ENCODE measurements around the gene ATP1A1.
A peak's percentile ranks its signal among the peaks of the same experiment; 100 is the strongest.

ATP1A1 gene

DNA sequence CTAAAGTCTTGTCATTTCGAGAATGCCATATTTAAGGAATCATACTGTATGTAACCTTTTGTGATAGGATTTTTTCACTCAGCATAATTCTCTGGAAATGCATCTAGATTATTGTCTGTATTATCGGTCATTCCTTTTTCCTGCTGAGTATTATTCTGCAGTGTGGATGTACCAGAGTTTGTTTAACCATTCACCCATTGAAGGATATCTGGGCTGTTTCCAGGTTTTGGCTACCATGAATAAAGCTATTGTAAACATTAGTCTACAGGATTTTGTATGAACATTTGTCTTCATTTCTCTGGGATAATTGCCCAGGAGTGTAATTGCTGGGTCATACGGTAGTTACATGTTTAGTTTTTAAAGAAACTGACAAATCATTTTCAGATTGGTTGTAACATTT lies 61.8 kb downstream of the ATP1A1 start:
- H3K4me3 ChIP-seq (ENCODE audit: control insufficient read depth, low read depth, low read length): no peak overlapping the region
- DNase-seq (ENCODE audit: low read depth): peak; percentile 21
- TF ChIP-seq CTCF (conservative IDR thresholded peaks at IDR 0.05; ENCODE audit: control insufficient read depth, insufficient read depth, low read depth, low read length): no peak

- no peak for DNase-seq (ENCODE audit: low read depth)
- TF ChIP-seq CTCF (conservative IDR thresholded peaks at IDR 0.05; ENCODE audit: control insufficient read depth, insufficient read depth, low read depth, low read length): no peak
- H3K4me3 ChIP-seq (ENCODE audit: control insufficient read depth, low read depth, low read length): no peak overlapping the region
These were observed 63.0 kb downstream of the ATP1A1 start for GRCh38 chr1:116435806-116436610.

DNA sequence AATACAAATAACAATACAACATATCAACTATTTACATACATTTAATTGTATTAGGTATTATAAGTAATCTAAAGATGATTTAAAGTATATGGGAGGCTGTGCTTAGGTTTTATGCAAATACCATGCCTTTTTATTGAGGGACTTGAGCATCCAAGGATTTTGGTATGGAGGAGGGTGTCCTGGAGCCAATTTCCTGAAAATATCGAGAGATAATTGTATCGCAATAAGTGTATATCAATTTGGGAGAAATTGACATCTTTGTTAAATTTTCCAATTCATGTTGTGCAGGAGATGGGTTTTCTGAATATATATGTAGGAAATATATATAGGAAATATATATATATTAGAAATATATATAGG lies 63.5 kb downstream of the ATP1A1 start:
- no peak for TF ChIP-seq CTCF (conservative IDR thresholded peaks at IDR 0.05; ENCODE audit: control insufficient read depth, insufficient read depth, low read depth, low read length)
- DNase-seq (ENCODE audit: low read depth): no peak
- H3K4me3 ChIP-seq (ENCODE audit: control insufficient read depth, low read depth, low read length): no peak overlapping the region

- DNase-seq (ENCODE audit: low read depth): no peak
- no peak for TF ChIP-seq CTCF (conservative IDR thresholded peaks at IDR 0.05; ENCODE audit: control insufficient read depth, insufficient read depth, low read depth, low read length)
- H3K4me3 ChIP-seq (ENCODE audit: control insufficient read depth, low read depth, low read length): no peak overlapping the region
These were observed 66.7 kb downstream of the ATP1A1 start for GRCh38 chr1:116439701-116440100.

DNA sequence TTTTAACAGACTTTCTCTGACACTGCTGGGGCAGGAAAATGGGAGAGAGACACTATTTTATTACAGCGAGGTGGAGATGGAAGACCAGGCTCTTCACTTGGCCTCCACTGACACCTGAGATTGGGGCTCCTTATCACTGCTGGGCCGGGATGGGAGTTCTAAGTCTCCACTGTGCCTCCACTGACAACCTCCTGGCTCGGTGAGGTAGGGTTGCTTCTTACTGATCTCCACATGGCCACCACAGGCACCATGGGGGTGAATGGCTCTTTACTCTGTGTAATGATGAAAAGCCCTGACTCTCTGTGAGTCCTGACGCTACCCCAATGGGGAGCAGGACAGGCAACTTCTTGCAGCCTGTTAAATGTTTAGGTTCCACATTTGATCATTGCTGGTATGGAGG lies 67.7 kb downstream of the ATP1A1 start:
- no peak for TF ChIP-seq CTCF (conservative IDR thresholded peaks at IDR 0.05; ENCODE audit: control insufficient read depth, insufficient read depth, low read depth, low read length)
- DNase-seq (ENCODE audit: low read depth): no peak
- H3K4me3 ChIP-seq (ENCODE audit: control insufficient read depth, low read depth, low read length): no peak overlapping the region

DNA sequence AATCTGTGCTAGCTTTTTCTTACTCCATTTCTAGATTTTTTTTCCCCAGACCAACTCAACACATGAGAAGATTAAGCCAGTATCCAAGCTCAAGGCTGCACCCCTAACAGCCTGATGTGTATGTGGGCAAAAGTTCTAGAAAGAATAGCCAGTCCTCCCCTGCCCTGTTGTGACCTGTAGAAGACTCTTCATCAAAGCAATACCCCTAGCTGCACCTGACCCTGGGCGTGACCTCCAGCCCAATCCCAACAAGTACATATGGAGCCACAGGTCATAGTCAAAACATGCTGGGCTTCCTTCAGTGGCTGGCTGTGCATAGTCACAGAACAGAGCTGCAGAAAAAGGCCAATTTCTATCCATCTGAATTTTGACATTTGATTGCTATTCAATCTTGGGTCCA lies 72.5 kb downstream of the ATP1A1 start:
- H3K4me3 ChIP-seq (ENCODE audit: control insufficient read depth, low read depth, low read length): no peak overlapping the region
- TF ChIP-seq CTCF (conservative IDR thresholded peaks at IDR 0.05; ENCODE audit: control insufficient read depth, insufficient read depth, low read depth, low read length): no peak
- DNase-seq (ENCODE audit: low read depth): no peak
